Testis (tissue), 3 donors: ENCODE measurements around the gene EHBP1L1. TPM values are rescaled to one million over a fixed set of nuclear protein-coding genes. Genes with fewer than 3 reads are reported as not detected.

Source experiments
- DNase-seq: peaks from one replicate; pipeline ENCODE4 v3.0.0-alpha.2; 2019
- H3K27ac ChIP-seq, 2 donors: fragments of 200-600 bp; sonication (generic); one replicate each; pipeline ENCODE4 v1.5.1; 2019
- H3K27me3 ChIP-seq: fragments of 200-600 bp; sonication (generic); one replicate; pipeline ENCODE4 v1.5.1; 2019
- H3K36me3 ChIP-seq: fragments of 200-600 bp; sonication (generic); one replicate; pipeline ENCODE4 v1.5.1; 2017; ENCODE audit warnings: low read depth; ENCODE audit errors: missing control alignments
- H3K4me1 ChIP-seq: fragments of 200-600 bp; sonication (generic); one replicate; pipeline ENCODE4 v1.5.1; 2019
- H3K4me3 ChIP-seq, 2 donors: fragments of 200-600 bp; sonication (generic); one replicate each; pipeline ENCODE4 v1.5.1; 2017 to 2019
- H3K9me3 ChIP-seq: fragments of 200-600 bp; sonication (generic); one replicate; pipeline ENCODE4 v1.5.1; 2017
- CTCF ChIP-seq, 3 experiments: fragments of 450-650 bp in 2 of 3; fragments of 200-600 bp in 1 of 3; sonication (generic) in 1 of 3; IDR thresholded peaks; one replicate each; pipeline ENCODE4 v1.5.1; 2016 to 2019; ENCODE audit warnings: antibody characterized with exemption in 3 of 3, mild to moderate bottlenecking in 2 of 3, moderate library complexity in 1 of 3
- POLR2A ChIP-seq: fragments of 450-650 bp; IDR thresholded peaks from one replicate; pipeline ENCODE4 v1.6.1; 2017; ENCODE audit warnings: antibody characterized with exemption, mild to moderate bottlenecking, moderate library complexity
- WGBS, 2 donors: methylation state at CpG; one replicate each; pipeline ENCODE4 v1.1.5; 2018; 5-methylcytosine and 5-hydroxymethylcytosine counted together
- intact Hi-C: fragments of 100-400 bp; cut with DNase I; formaldehyde crosslinking; loops from one replicate; pipeline ENCODE4 v1.15.1; 2023; ENCODE audit warnings: low total_unique reads
- polyA plus RNA-seq: library from polyadenylated mRNA; stranded (reverse); fragments of 350-450 nt; fragmentation: Illumina TruSeq; extraction: RNeasy Lipid Tissue Mini Kit (QIAGEN cat#74804); gene quantifications from one replicate; pipeline ENCODE4 v1.2.3, GENCODE V29; 2014; ENCODE audit warnings: low read depth, low replicate concordance; ENCODE audit not compliant: insufficient read depth
- total RNA-seq, 2 donors: library from RNA; depleted of rRNA; stranded (reverse); fragments of >200 nt; gene quantifications; one replicate each; pipeline ENCODE4 v1.2.3, GENCODE V29; 2016

The EHBP1L1 gene
- total and polyA plus RNA-seq, 3 donors from 2014 or later: 20.5 to 66.8 (median 51.0) TPM

GRCh38 chr11:65569973-65570918 is 5.6 kb upstream of the EHBP1L1 start, which contains the start of gene ZNRD2:
ZNRD2 (plus strand) TSS chr11:65570477; CDS start chr11:65570492, 15 bp downstream.
- intact Hi-C loops: no loop called here

GRCh38 chr11:65571420-65571819 is 4.4 kb upstream of the EHBP1L1 start:
- 48 to 56% methylated on average over 4 to 9 of the region's 9 CpGs for WGBS, 2 donors
- H3K4me3 ChIP-seq: no peak overlapping the region
- H3K27ac ChIP-seq: peak overlapping the region in 1 of 2 donors; percentile 87
- H3K36me3 ChIP-seq: no peaks in the 10 kb centered on the region
- DNase-seq: no peak
- H3K9me3 ChIP-seq: no peaks in the 10 kb centered on the region
- H3K4me1 ChIP-seq: peaks cover 46% of the 10 kb centered on the region
- intact Hi-C loops: no loop called here
- H3K27me3 ChIP-seq: no peaks in the 10 kb centered on the region
- TF ChIP-seq POLR2A (no peak), CTCF (IDR thresholded peaks at IDR 0.05) (no peak)

More at GRCh38 chr11:65569973-65570918, 5.6 kb upstream of the EHBP1L1 start, which contains the start of gene ZNRD2:
- peak; percentile 99 for DNase-seq
- H3K27me3 ChIP-seq: no peaks in the 10 kb centered on the region
- TF ChIP-seq POLR2A (no peak), CTCF (IDR thresholded peaks at IDR 0.05) (peak; percentile 29 to 57 (median 40))
- H3K36me3 ChIP-seq: no peaks in the 10 kb centered on the region
- peak within 1 kb of the TSS; percentile 88 to 89 for H3K27ac ChIP-seq
- WGBS, 2 donors: 0% methylated on average over 6 to 79 of the region's 89 CpGs
- H3K4me3 ChIP-seq: peak within 1 kb of the TSS; percentile 75 to 93
- H3K4me1 ChIP-seq: peaks cover 41% of the 10 kb centered on the region
- H3K9me3 ChIP-seq: no peaks in the 10 kb centered on the region

GRCh38 chr11:65571940-65572339 is 3.9 kb upstream of the EHBP1L1 start:
- H3K27ac ChIP-seq: peak overlapping the region; percentile 65 to 87
- H3K9me3 ChIP-seq: no peaks in the 10 kb centered on the region
- H3K4me3 ChIP-seq: peak overlapping the region in 1 of 2 donors; percentile 69
- WGBS, 2 donors: 7 to 22% methylated on average over 4 to 11 of the region's 11 CpGs
- no peak for TF ChIP-seq CTCF (IDR thresholded peaks at IDR 0.05)
- TF ChIP-seq POLR2A: no peak
- no peaks in the 10 kb centered on the region for H3K36me3 ChIP-seq
- H3K27me3 ChIP-seq: no peaks in the 10 kb centered on the region
- no peak for DNase-seq
- peaks cover 51% of the 10 kb centered on the region for H3K4me1 ChIP-seq
- intact Hi-C loops: no loop called here

- TF ChIP-seq POLR2A (no peak), CTCF (IDR thresholded peaks at IDR 0.05) (no peak)
- Histone ChIP-seq H3K27me3 (no peaks in the 10 kb centered on the region), H3K4me3 (peak within 1 kb of the TSS; percentile 68 to 69), H3K9me3 (no peaks in the 10 kb centered on the region), H3K36me3 (no peaks in the 10 kb centered on the region), H3K4me1 (peaks cover 57% of the 10 kb centered on the region), H3K27ac (peak within 1 kb of the TSS; percentile 65 to 87)
- 0 to 2% methylated on average over 28 to 79 of the region's 86 CpGs for WGBS, 2 donors
- peak; percentile 95 for DNase-seq
- intact Hi-C loops: no loop called here
Measured at GRCh38 chr11:65572356-65573051, 3.3 kb upstream of the EHBP1L1 start, which contains the start of gene FAM89B. FAM89B (plus strand) TSS chr11:65572538; CDS start chr11:65572670, 132 bp downstream.
